ENCODE data around the gene ADCYAP1. TPM values are rescaled to one million over a fixed set of nuclear protein-coding genes. Genes with fewer than 3 reads are reported as not detected.

ADCYAP1 gene
- polyA plus RNA-seq, 1 of the 3 experiments (the other 2 are of a cell fraction), result not detected

DNA sequence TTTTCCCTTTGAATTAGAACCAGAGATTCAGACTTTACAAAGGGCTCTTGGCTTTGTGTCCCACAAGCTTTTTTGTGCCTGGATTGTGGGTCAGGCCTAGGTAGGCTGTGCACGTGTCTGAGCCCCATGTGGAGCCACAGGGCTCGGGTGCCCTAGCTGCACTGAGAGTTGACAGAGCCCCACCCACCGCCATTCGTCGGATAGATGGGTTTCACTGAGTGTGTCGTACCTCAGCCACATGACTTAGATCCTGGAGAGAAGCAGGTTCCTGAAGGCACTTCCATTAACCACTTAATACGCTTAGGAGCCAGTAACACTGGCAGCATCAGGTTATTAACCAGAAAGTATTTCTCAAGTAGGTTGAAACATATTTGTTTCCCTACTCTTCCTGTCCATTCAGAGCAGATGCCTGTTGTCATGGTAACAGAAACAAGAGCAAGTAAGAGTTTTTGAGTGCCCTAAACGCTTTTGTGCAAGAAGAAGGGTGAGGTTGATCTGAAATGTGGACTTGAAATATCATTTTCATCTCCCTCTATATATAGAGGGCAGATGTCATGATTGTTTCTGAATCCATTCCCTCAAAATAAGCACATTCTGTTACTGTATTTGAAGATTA lies 30.0 kb downstream of the ADCYAP1 start:
- H3K9me2 ChIP-seq, result no peaks in the 10 kb centered on the region
- no peak overlapping the region for H2AFZ ChIP-seq (ENCODE audit: low read depth)
- no peak overlapping the region for H3K27ac ChIP-seq (ENCODE audit: low read depth in 2 of 2, low read length in 1 of 2)
- no peak overlapping the region for H3K4me3 ChIP-seq (ENCODE audit: low read depth in 2 of 2, low read length in 1 of 2)
- H3K4me1 ChIP-seq (ENCODE audit: control insufficient read depth in 1 of 2, insufficient read depth in 2 of 2, low read depth in 1 of 2, low read length in 1 of 2), result no peaks in the 10 kb centered on the region
- H3K36me3 ChIP-seq (replicated peaks in 1 of 2; ENCODE audit: control insufficient read depth in 1 of 2, insufficient read depth in 2 of 2, low read length in 1 of 2), result no peaks in the 10 kb centered on the region
- H4K20me1 ChIP-seq (ENCODE audit: insufficient read depth), result no peaks in the 10 kb centered on the region
- no peak overlapping the region for H3K4me2 ChIP-seq
- no peaks in the 10 kb centered on the region for H3K27me3 ChIP-seq (ENCODE audit: insufficient read depth)
- WGBS (ENCODE audit: low lambda C conversion rate), result 10% methylated on average over 3 of the region's 8 CpGs
- ChIA-PET POLR2A (no interaction called here), CTCF (interaction anchor here (1.9 kb wide), 1 partner anchor 27 kb away, joined by 5 read pairs; no protein-coding TSS in a partner anchor)
- TF ChIP-seq JUND (IDR thresholded peaks at IDR 0.05) (no peak), FOXJ3 (CRISPR knock-in tag; IDR thresholded peaks at IDR 0.05) (no peak), MEF2A (IDR thresholded peaks at IDR 0.05; ENCODE audit: borderline replicate concordance, low read depth) (no peak), TEAD4 (IDR thresholded peaks at IDR 0.05; ENCODE audit: borderline replicate concordance, insufficient read depth) (no peak), SMC3 (IDR thresholded peaks at IDR 0.05; ENCODE audit: low read depth, low read length) (no peak), FOXM1 (IDR thresholded peaks at IDR 0.05; ENCODE audit: low read depth) (no peak), GATA2 (CRISPR knock-in tag; IDR thresholded peaks at IDR 0.05) (no peak), RCOR1 (IDR thresholded peaks at IDR 0.05; ENCODE audit: low read length) (no peak), RAD21 (IDR thresholded peaks at IDR 0.05; ENCODE audit: low read length) (no peak), TCF12 (IDR thresholded peaks at IDR 0.05) (no peak), NRF1 (IDR thresholded peaks at IDR 0.05; ENCODE audit: low read depth, low read length) (no peak), GABPA (IDR thresholded peaks at IDR 0.05; ENCODE audit: low read depth) (no peak), RXRA (IDR thresholded peaks at IDR 0.05; ENCODE audit: borderline replicate concordance, low read depth) (no peak)
- TF ChIP-seq, protein P1, sequence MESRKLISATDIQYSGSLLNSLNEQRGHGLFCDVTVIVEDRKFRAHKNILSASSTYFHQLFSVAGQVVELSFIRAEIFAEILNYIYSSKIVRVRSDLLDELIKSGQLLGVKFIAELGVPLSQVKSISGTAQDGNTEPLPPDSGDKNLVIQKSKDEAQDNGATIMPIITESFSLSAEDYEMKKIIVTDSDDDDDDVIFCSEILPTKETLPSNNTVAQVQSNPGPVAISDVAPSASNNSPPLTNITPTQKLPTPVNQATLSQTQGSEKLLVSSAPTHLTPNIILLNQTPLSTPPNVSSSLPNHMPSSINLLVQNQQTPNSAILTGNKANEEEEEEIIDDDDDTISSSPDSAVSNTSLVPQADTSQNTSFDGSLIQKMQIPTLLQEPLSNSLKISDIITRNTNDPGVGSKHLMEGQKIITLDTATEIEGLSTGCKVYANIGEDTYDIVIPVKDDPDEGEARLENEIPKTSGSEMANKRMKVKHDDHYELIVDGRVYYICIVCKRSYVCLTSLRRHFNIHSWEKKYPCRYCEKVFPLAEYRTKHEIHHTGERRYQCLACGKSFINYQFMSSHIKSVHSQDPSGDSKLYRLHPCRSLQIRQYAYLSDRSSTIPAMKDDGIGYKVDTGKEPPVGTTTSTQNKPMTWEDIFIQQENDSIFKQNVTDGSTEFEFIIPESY (IDR thresholded peaks at IDR 0.05; ENCODE audit: borderline replicate concordance, low read depth), result no peak
- TF ChIP-seq, protein P2, sequence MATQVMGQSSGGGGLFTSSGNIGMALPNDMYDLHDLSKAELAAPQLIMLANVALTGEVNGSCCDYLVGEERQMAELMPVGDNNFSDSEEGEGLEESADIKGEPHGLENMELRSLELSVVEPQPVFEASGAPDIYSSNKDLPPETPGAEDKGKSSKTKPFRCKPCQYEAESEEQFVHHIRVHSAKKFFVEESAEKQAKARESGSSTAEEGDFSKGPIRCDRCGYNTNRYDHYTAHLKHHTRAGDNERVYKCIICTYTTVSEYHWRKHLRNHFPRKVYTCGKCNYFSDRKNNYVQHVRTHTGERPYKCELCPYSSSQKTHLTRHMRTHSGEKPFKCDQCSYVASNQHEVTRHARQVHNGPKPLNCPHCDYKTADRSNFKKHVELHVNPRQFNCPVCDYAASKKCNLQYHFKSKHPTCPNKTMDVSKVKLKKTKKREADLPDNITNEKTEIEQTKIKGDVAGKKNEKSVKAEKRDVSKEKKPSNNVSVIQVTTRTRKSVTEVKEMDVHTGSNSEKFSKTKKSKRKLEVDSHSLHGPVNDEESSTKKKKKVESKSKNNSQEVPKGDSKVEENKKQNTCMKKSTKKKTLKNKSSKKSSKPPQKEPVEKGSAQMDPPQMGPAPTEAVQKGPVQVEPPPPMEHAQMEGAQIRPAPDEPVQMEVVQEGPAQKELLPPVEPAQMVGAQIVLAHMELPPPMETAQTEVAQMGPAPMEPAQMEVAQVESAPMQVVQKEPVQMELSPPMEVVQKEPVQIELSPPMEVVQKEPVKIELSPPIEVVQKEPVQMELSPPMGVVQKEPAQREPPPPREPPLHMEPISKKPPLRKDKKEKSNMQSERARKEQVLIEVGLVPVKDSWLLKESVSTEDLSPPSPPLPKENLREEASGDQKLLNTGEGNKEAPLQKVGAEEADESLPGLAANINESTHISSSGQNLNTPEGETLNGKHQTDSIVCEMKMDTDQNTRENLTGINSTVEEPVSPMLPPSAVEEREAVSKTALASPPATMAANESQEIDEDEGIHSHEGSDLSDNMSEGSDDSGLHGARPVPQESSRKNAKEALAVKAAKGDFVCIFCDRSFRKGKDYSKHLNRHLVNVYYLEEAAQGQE (IDR thresholded peaks at IDR 0.05; ENCODE audit: low read depth, low read length), result no peak
- TF ChIP-seq, protein P3, sequence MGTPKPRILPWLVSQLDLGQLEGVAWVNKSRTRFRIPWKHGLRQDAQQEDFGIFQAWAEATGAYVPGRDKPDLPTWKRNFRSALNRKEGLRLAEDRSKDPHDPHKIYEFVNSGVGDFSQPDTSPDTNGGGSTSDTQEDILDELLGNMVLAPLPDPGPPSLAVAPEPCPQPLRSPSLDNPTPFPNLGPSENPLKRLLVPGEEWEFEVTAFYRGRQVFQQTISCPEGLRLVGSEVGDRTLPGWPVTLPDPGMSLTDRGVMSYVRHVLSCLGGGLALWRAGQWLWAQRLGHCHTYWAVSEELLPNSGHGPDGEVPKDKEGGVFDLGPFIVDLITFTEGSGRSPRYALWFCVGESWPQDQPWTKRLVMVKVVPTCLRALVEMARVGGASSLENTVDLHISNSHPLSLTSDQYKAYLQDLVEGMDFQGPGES (IDR thresholded peaks at IDR 0.05; ENCODE audit: low read depth, low read length), result no peak
- TF ChIP-seq, protein P4, sequence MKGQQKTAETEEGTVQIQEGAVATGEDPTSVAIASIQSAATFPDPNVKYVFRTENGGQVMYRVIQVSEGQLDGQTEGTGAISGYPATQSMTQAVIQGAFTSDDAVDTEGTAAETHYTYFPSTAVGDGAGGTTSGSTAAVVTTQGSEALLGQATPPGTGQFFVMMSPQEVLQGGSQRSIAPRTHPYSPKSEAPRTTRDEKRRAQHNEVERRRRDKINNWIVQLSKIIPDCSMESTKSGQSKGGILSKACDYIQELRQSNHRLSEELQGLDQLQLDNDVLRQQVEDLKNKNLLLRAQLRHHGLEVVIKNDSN (IDR thresholded peaks at IDR 0.05; ENCODE audit: borderline replicate concordance, low read depth), result no peak
- TF ChIP-seq, protein P5, sequence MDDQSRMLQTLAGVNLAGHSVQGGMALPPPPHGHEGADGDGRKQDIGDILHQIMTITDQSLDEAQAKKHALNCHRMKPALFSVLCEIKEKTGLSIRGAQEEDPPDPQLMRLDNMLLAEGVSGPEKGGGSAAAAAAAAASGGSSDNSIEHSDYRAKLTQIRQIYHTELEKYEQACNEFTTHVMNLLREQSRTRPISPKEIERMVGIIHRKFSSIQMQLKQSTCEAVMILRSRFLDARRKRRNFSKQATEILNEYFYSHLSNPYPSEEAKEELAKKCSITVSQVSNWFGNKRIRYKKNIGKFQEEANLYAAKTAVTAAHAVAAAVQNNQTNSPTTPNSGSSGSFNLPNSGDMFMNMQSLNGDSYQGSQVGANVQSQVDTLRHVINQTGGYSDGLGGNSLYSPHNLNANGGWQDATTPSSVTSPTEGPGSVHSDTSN (IDR thresholded peaks at IDR 0.05), result no peak
- TF ChIP-seq, protein P6, sequence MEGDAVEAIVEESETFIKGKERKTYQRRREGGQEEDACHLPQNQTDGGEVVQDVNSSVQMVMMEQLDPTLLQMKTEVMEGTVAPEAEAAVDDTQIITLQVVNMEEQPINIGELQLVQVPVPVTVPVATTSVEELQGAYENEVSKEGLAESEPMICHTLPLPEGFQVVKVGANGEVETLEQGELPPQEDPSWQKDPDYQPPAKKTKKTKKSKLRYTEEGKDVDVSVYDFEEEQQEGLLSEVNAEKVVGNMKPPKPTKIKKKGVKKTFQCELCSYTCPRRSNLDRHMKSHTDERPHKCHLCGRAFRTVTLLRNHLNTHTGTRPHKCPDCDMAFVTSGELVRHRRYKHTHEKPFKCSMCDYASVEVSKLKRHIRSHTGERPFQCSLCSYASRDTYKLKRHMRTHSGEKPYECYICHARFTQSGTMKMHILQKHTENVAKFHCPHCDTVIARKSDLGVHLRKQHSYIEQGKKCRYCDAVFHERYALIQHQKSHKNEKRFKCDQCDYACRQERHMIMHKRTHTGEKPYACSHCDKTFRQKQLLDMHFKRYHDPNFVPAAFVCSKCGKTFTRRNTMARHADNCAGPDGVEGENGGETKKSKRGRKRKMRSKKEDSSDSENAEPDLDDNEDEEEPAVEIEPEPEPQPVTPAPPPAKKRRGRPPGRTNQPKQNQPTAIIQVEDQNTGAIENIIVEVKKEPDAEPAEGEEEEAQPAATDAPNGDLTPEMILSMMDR (IDR thresholded peaks at IDR 0.05), result no peak
- H3F3A ChIP-seq (replicated peaks; ENCODE audit: insufficient read depth), result no peaks in the 10 kb centered on the region
- no peaks in the 10 kb centered on the region for H3K9me3 ChIP-seq
- no peaks in the 10 kb centered on the region for H3K79me2 ChIP-seq (ENCODE audit: insufficient read depth)
- no peak for DNase-seq
- no peak overlapping the region for H3K9ac ChIP-seq

Data from SK-N-SH (cell line).